Fibroblast of the aortic adventitia (primary cell): ENCODE data around the gene SLC16A12. TPM values are rescaled to one million over a fixed set of nuclear protein-coding genes. Genes with fewer than 3 reads are reported as not detected.

Experiments used
- DNase-seq: peaks from one replicate; pipeline ENCODE4 v3.0.0-alpha.2; 2010; ENCODE audit warnings: low read depth
- H3K4me3 ChIP-seq: 2 replicates; pipeline ENCODE4 v1.5.1; 2011; ENCODE audit warnings: low read depth, mild to moderate bottlenecking, control low read depth, low read length, moderate library complexity
- CTCF ChIP-seq: IDR thresholded peaks from 2 replicates; pipeline ENCODE4 v1.5.1; 2011; ENCODE audit warnings: mild to moderate bottlenecking, low read length, control low read depth, inconsistent platforms; ENCODE audit not compliant: insufficient read depth
- total RNA-seq: library from RNA; depleted of rRNA; stranded (reverse); fragments of >200 nt; gene quantifications from 2 replicates; pipeline ENCODE4 v1.2.3, GENCODE V29; 2012; ENCODE audit warnings: low replicate concordance

SLC16A12 gene
- total RNA-seq, 1 donor = 0.90 TPM

- DNase-seq = no peak
- H3K4me3 ChIP-seq = no peak overlapping the region
- TF ChIP-seq CTCF = no peak
These were observed 17.3 kb downstream of the SLC16A12 start for GRCh38 chr10:89518108-89518507.

- peak; percentile 89 for DNase-seq
- no peak overlapping the region for H3K4me3 ChIP-seq
- TF ChIP-seq CTCF = no peak
These were observed 19.1 kb downstream of the SLC16A12 start for GRCh38 chr10:89516149-89516832.

- peak; percentile 95 for DNase-seq
- no peak overlapping the region for H3K4me3 ChIP-seq
- no peak for TF ChIP-seq CTCF
These were observed 20.2 kb downstream of the SLC16A12 start for GRCh38 chr10:89515031-89515841.

- H3K4me3 ChIP-seq = no peak overlapping the region
- DNase-seq = no peak
- TF ChIP-seq CTCF = no peak
These were observed 22.2 kb downstream of the SLC16A12 start for GRCh38 chr10:89513206-89513605.

- no peak for TF ChIP-seq CTCF
- no peak for DNase-seq
- no peak overlapping the region for H3K4me3 ChIP-seq
These were observed 29.6 kb downstream of the SLC16A12 start for GRCh38 chr10:89505640-89506275.

- no peak for TF ChIP-seq CTCF
- no peak for DNase-seq
- H3K4me3 ChIP-seq = no peak overlapping the region
These were observed 30.7 kb downstream of the SLC16A12 start for GRCh38 chr10:89504691-89505090.
